Activated naive CD4-positive, alpha-beta T cell treated with anti-CD3 and anti-CD28 coated beads for 36 hours (primary cell): ENCODE results near the gene EPB41L4B. TPM values are rescaled to one million over a fixed set of nuclear protein-coding genes. Genes with fewer than 3 reads are reported as not detected.
"Not testable (repeated sequence)": the region's sequence is repeated elsewhere in the genome, so short reads cannot be mapped to it uniquely, and the experiment has no call there.

Experiments
- CTCF ChIA-PET: fragments of 350-600 bp; sonication (Branson Sonifier 250); formaldehyde crosslinking; loops from one replicate; lab custom pipeline; 2021; ENCODE audit warnings: antibody characterized with exemption; lab: Charles Lee
- DNase-seq: peaks from one replicate; pipeline ENCODE4 v3.0.0-alpha.2; 2020
- H3K27ac Mint-ChIP-seq: one replicate; pipeline ENCODE4 v1.8.0; 2021; ENCODE audit warnings: mild to moderate bottlenecking, mixed read lengths
- H3K27me3 Mint-ChIP-seq: one replicate; pipeline ENCODE4 v1.8.0; 2021; ENCODE audit warnings: low read depth, mixed read lengths
- H3K36me3 Mint-ChIP-seq: one replicate; pipeline ENCODE4 v1.8.0; 2021; ENCODE audit warnings: low read depth, mixed read lengths
- H3K4me1 Mint-ChIP-seq: one replicate; pipeline ENCODE4 v1.8.0; 2021; ENCODE audit warnings: low read depth, mixed read lengths
- H3K4me3 Mint-ChIP-seq: one replicate; pipeline ENCODE4 v1.8.0; 2021; ENCODE audit warnings: mild to moderate bottlenecking, moderate library complexity, mixed read lengths
- H3K9me3 Mint-ChIP-seq: one replicate; pipeline ENCODE4 v1.8.0; 2021; ENCODE audit warnings: mixed read lengths
- intact Hi-C: fragments of 100-400 bp; cut with micrococcal nuclease; formaldehyde crosslinking; loops from one replicate; pipeline ENCODE4 v1.15.1; 2023
- total RNA-seq, 2 experiments: library from RNA; stranded (reverse); gene quantifications; one replicate each; pipeline ENCODE4 v1.2.3, GENCODE V29; 2021

The EPB41L4B gene
- total RNA-seq = under 1 TPM; 0.24 to 0.25 TPM

GRCh38 chr9:109320742-109321448 lies at the start of gene EPB41L4B:
TSS of gene EPB41L4B (minus strand) at chr9:109321059. CDS start at chr9:109320446, 613 bp downstream.
- Mint-ChIP-seq H3K36me3 (no peaks in the 10 kb centered on the region), H3K4me1 (peaks cover 10% of the 10 kb centered on the region), H3K27me3 (peaks cover 50% of the 10 kb centered on the region), H3K9me3 (no peaks in the 10 kb centered on the region), H3K4me3 (peak within 1 kb of the TSS; percentile 69), H3K27ac (no peak within 1 kb of the TSS)
- DNase-seq = peak; percentile 95
- intact Hi-C loops = loop anchor here (1.0 to 10.0 kb wide), 9 partner anchors 77 to 556 kb away; partner anchors contain the start of genes ABITRAM, ELP1 and TMEM245
- CTCF ChIA-PET = interaction anchor here (0.8 to 1.1 kb wide), 3 partner anchors 33 to 286 kb away, joined by 3 read pairs; no protein-coding TSS in a partner anchor

- no peaks in the 10 kb centered on the region for H3K36me3 Mint-ChIP-seq
- H3K27me3 Mint-ChIP-seq = peaks cover 4% of the 10 kb centered on the region
- peaks cover 3% of the 10 kb centered on the region for H3K9me3 Mint-ChIP-seq
- H3K4me1 Mint-ChIP-seq = no peaks in the 10 kb centered on the region
- H3K27ac Mint-ChIP-seq = no peak overlapping the region
- DNase-seq = no peak
- H3K4me3 Mint-ChIP-seq = no peak overlapping the region
- CTCF ChIA-PET = interaction anchor here (0.6 kb wide), 3 partner anchors 10 to 559 kb away, joined by 3 to 4 read pairs (median 3); no protein-coding TSS in a partner anchor
- intact Hi-C loops = no loop called here
Measured at GRCh38 chr9:109369285-109369684, 48.4 kb upstream of the EPB41L4B start.

GRCh38 chr9:109360771-109361170 lies 39.9 kb upstream of the EPB41L4B start:
- Mint-ChIP-seq H3K27me3 (peaks cover 6% of the 10 kb centered on the region), H3K36me3 (no peaks in the 10 kb centered on the region), H3K4me1 (no peaks in the 10 kb centered on the region), H3K4me3 (no peak overlapping the region), H3K9me3 (no peaks in the 10 kb centered on the region), H3K27ac (no peak overlapping the region)
- intact Hi-C loops = no loop called here
- DNase-seq = no peak
- CTCF ChIA-PET = no interaction called here

- H3K4me3 Mint-ChIP-seq, intact Hi-C loops, H3K36me3 Mint-ChIP-seq, H3K9me3 Mint-ChIP-seq, H3K27ac Mint-ChIP-seq, DNase-seq, H3K27me3 Mint-ChIP-seq, H3K4me1 Mint-ChIP-seq: not testable (repeated sequence)
- CTCF ChIA-PET = interaction anchor here (0.6 kb wide), 3 partner anchors 10 to 127 kb away, joined by 3 read pairs; no protein-coding TSS in a partner anchor
Measured at GRCh38 chr9:109358968-109359603, 38.2 kb upstream of the EPB41L4B start.

- intact Hi-C loops = no loop called here
- CTCF ChIA-PET = interaction anchor here (0.7 kb wide), 1 partner anchor 14 kb away, joined by 4 read pairs; no protein-coding TSS in a partner anchor
- Mint-ChIP-seq H3K36me3 (no peaks in the 10 kb centered on the region), H3K9me3 (no peaks in the 10 kb centered on the region), H3K4me1 (no peaks in the 10 kb centered on the region), H3K27me3 (peaks cover 15% of the 10 kb centered on the region), H3K4me3 (no peak overlapping the region), H3K27ac (no peak overlapping the region)
- no peak for DNase-seq
Measured at GRCh38 chr9:109355564-109356297, 34.9 kb upstream of the EPB41L4B start.

- Mint-ChIP-seq H3K4me1 (no peaks in the 10 kb centered on the region), H3K27me3 (peaks cover 14% of the 10 kb centered on the region), H3K9me3 (no peaks in the 10 kb centered on the region), H3K36me3 (no peaks in the 10 kb centered on the region), H3K4me3 (no peak overlapping the region), H3K27ac (no peak overlapping the region)
- DNase-seq = no peak
- intact Hi-C loops = no loop called here
- CTCF ChIA-PET = interaction anchor here (1.5 kb wide), 1 partner anchor 32 kb away, joined by 3 read pairs; no protein-coding TSS in a partner anchor
Measured at GRCh38 chr9:109354190-109354589, 33.3 kb upstream of the EPB41L4B start.

- no peak for DNase-seq
- H3K9me3 Mint-ChIP-seq = no peaks in the 10 kb centered on the region
- H3K4me1 Mint-ChIP-seq = no peaks in the 10 kb centered on the region
- H3K36me3 Mint-ChIP-seq = no peaks in the 10 kb centered on the region
- peaks cover 13% of the 10 kb centered on the region for H3K27me3 Mint-ChIP-seq
- H3K4me3 Mint-ChIP-seq = no peak overlapping the region
- CTCF ChIA-PET = interaction anchor here (0.6 kb wide), 2 partner anchors 9 to 169 kb away, joined by 3 to 4 read pairs; no protein-coding TSS in a partner anchor
- H3K27ac Mint-ChIP-seq = no peak overlapping the region
- intact Hi-C loops = no loop called here
Measured at GRCh38 chr9:109351032-109351431, 30.2 kb upstream of the EPB41L4B start.

GRCh38 chr9:109349421-109349846 lies 28.6 kb upstream of the EPB41L4B start:
- H3K4me3 Mint-ChIP-seq = no peak overlapping the region
- no peaks in the 10 kb centered on the region for H3K36me3 Mint-ChIP-seq
- H3K27me3 Mint-ChIP-seq = peaks cover 10% of the 10 kb centered on the region
- no peak overlapping the region for H3K27ac Mint-ChIP-seq
- H3K4me1 Mint-ChIP-seq = no peaks in the 10 kb centered on the region
- CTCF ChIA-PET = no interaction called here
- DNase-seq = no peak
- intact Hi-C loops = no loop called here
- H3K9me3 Mint-ChIP-seq = no peaks in the 10 kb centered on the region

GRCh38 chr9:109346904-109347303 lies 26.0 kb upstream of the EPB41L4B start:
- Mint-ChIP-seq H3K4me3 (no peak overlapping the region), H3K4me1 (no peaks in the 10 kb centered on the region), H3K9me3 (no peaks in the 10 kb centered on the region), H3K36me3 (no peaks in the 10 kb centered on the region), H3K27me3 (peaks cover 7% of the 10 kb centered on the region), H3K27ac (no peak overlapping the region)
- DNase-seq = no peak
- intact Hi-C loops = no loop called here
- CTCF ChIA-PET = interaction anchor here (0.6 kb wide), 1 partner anchor 47 kb away, joined by 3 read pairs; no protein-coding TSS in a partner anchor

GRCh38 chr9:109344866-109345265 lies 24.0 kb upstream of the EPB41L4B start:
- CTCF ChIA-PET = no interaction called here

GRCh38 chr9:109342878-109343277 lies 22.0 kb upstream of the EPB41L4B start:
- H3K4me3 Mint-ChIP-seq = no peak overlapping the region
- no peaks in the 10 kb centered on the region for H3K9me3 Mint-ChIP-seq
- no peaks in the 10 kb centered on the region for H3K4me1 Mint-ChIP-seq
- no peak for DNase-seq
- H3K36me3 Mint-ChIP-seq = no peaks in the 10 kb centered on the region
- CTCF ChIA-PET = interaction anchor here (0.9 to 1.4 kb wide), 2 partner anchors 12 to 67 kb away, joined by 3 read pairs; no protein-coding TSS in a partner anchor
- no peak overlapping the region for H3K27ac Mint-ChIP-seq
- intact Hi-C loops = no loop called here
- H3K27me3 Mint-ChIP-seq = peaks cover 3% of the 10 kb centered on the region

More at GRCh38 chr9:109344866-109345265, 24.0 kb upstream of the EPB41L4B start:
- Mint-ChIP-seq H3K27me3 (peaks cover 6% of the 10 kb centered on the region), H3K27ac (no peak overlapping the region), H3K9me3 (no peaks in the 10 kb centered on the region), H3K4me3 (no peak overlapping the region), H3K36me3 (no peaks in the 10 kb centered on the region), H3K4me1 (no peaks in the 10 kb centered on the region)
- intact Hi-C loops = no loop called here
- DNase-seq = no peak

GRCh38 chr9:109341561-109341960 lies 20.7 kb upstream of the EPB41L4B start:
- H3K36me3 Mint-ChIP-seq = no peaks in the 10 kb centered on the region
- intact Hi-C loops = no loop called here
- CTCF ChIA-PET = interaction anchor here (0.6 kb wide), 1 partner anchor 15 kb away, joined by 4 read pairs; no protein-coding TSS in a partner anchor

More at GRCh38 chr9:109341561-109341960, 20.7 kb upstream of the EPB41L4B start:
- no peak for DNase-seq
- Mint-ChIP-seq H3K27me3 (peaks cover 3% of the 10 kb centered on the region), H3K9me3 (no peaks in the 10 kb centered on the region), H3K4me1 (no peaks in the 10 kb centered on the region), H3K27ac (no peak overlapping the region), H3K4me3 (no peak overlapping the region)
